SK-N-SH (cell line): ENCODE results near the gene HILPDA. TPM values are rescaled to one million over a fixed set of nuclear protein-coding genes. Genes with fewer than 3 reads are reported as not detected.

Source experiments
- CTCF ChIA-PET: fragments of 300-600, 350-600 bp; formaldehyde crosslinking; extraction: SDS; loops from one replicate; lab custom pipeline; 2021; lab: Yijun Ruan, JAX
- POLR2A ChIA-PET: fragments of 350-600 bp; sonication (Branson Sonifier 250); formaldehyde crosslinking; extraction: SDS; loops from one replicate; lab custom pipeline; 2020; ENCODE audit warnings: antibody characterized with exemption, inconsistent platforms; lab: Yijun Ruan, JAX
- DNase-seq: peaks from one replicate; pipeline ENCODE4 v3.0.0; 2012
- H2AFZ ChIP-seq: fragments of 200-600 bp; sonication (generic); 2 replicates; pipeline ENCODE4 v1.8.1; 2016; ENCODE audit warnings: antibody characterized with exemption, mild to moderate bottlenecking, low read depth
- H3F3A ChIP-seq: fragments of 200-600 bp; sonication (generic); replicated peaks from 2 replicates; pipeline ENCODE3; 2016; ENCODE audit warnings: antibody characterized with exemption, mild to moderate bottlenecking; ENCODE audit not compliant: insufficient read depth
- H3K27ac ChIP-seq, 2 experiments: fragments of 200-500 bp in 1 of 2; fragments of 200-600 bp in 1 of 2; sonication (Bioruptor generic) in 1 of 2; sonication (generic), shearing (Covaris generic) in 1 of 2; 2 replicates each; pipeline versions ENCODE4 v1.5.1 to v1.6.1; 2014 to 2016; ENCODE audit warnings: low read depth in 2 of 2, inconsistent platforms in 1 of 2, low read length in 1 of 2, mild to moderate bottlenecking in 1 of 2, mixed read lengths in 1 of 2
- H3K27me3 ChIP-seq: fragments of 200-600 bp; sonication (generic), shearing (Covaris generic); 2 replicates; pipeline ENCODE4 v1.6.1; 2016; ENCODE audit warnings: mixed run types; ENCODE audit not compliant: insufficient read depth
- H3K36me3 ChIP-seq, 2 experiments: fragments of 200-500 bp in 1 of 2; fragments of 200-600 bp in 1 of 2; sonication (Bioruptor generic) in 1 of 2; sonication (generic) in 1 of 2; replicated peaks in 1 of 2; 2 replicates each; pipeline versions ENCODE3 to v1.5.1; 2014 to 2016; ENCODE audit warnings: low read length in 1 of 2, mild to moderate bottlenecking in 1 of 2; ENCODE audit not compliant: insufficient read depth in 2 of 2, control insufficient read depth in 1 of 2
- H3K4me1 ChIP-seq, 2 experiments: fragments of 200-500 bp in 1 of 2; fragments of 200-600 bp in 1 of 2; sonication (Bioruptor generic) in 1 of 2; sonication (generic), shearing (Covaris generic) in 1 of 2; 2 replicates each; pipeline versions ENCODE4 v1.5.1 to v1.6.1; 2014 to 2016; ENCODE audit warnings: low read depth in 1 of 2, low read length in 1 of 2, mixed run types in 1 of 2; ENCODE audit not compliant: insufficient read depth in 2 of 2, control insufficient read depth in 1 of 2
- H3K4me2 ChIP-seq: fragments of 200-600 bp; sonication (generic), shearing (Covaris generic); 2 replicates; pipeline ENCODE4 v1.6.1; 2017; ENCODE audit warnings: mixed run types
- H3K4me3 ChIP-seq, 2 experiments: fragments of 200-500 bp in 1 of 2; fragments of 200-600 bp in 1 of 2; sonication (Bioruptor generic) in 1 of 2; sonication (generic), shearing (Covaris generic) in 1 of 2; 2 replicates each; pipeline versions ENCODE4 v1.5.1 to v1.8.1; 2014 to 2016; ENCODE audit warnings: low read depth in 2 of 2, inconsistent platforms in 1 of 2, low read length in 1 of 2, mild to moderate bottlenecking in 1 of 2, mixed read lengths in 1 of 2, moderate library complexity in 1 of 2
- H3K79me2 ChIP-seq: fragments of 200-600 bp; sonication (generic); 2 replicates; pipeline ENCODE4 v1.8.1; 2017; ENCODE audit warnings: mild to moderate bottlenecking; ENCODE audit not compliant: insufficient read depth
- H3K9ac ChIP-seq: fragments of 200-600 bp; sonication (generic); 2 replicates; pipeline ENCODE4 v1.6.1; 2017; ENCODE audit warnings: mixed run types
- H3K9me2 ChIP-seq: fragments of 200-600 bp; sonication (generic); 2 replicates; pipeline ENCODE4 v1.6.1; 2017; ENCODE audit warnings: mixed run types
- H3K9me3 ChIP-seq: fragments of 200-600 bp; sonication (generic); 2 replicates; pipeline ENCODE4 v1.6.1; 2017; ENCODE audit warnings: mixed run types, mild to moderate bottlenecking, moderate library complexity
- H4K20me1 ChIP-seq: fragments of 200-600 bp; sonication (generic); 2 replicates; pipeline ENCODE4 v1.6.1; 2017; ENCODE audit warnings: mild to moderate bottlenecking, mixed run types; ENCODE audit not compliant: insufficient read depth
- CHD2 ChIP-seq: fragments of 150-350 bp; IDR thresholded peaks from 2 replicates; pipeline ENCODE4 v1.6.1; 2018; ENCODE audit warnings: low read length; ENCODE audit not compliant: partially characterized antibody
- ELF1 ChIP-seq: IDR thresholded peaks from 2 replicates; pipeline ENCODE4 v1.4.0; 2012
- EP300 ChIP-seq, 2 experiments: IDR thresholded peaks; 2 replicates each; pipeline versions ENCODE4 v1.4.0 to v1.6.1; 2012; ENCODE audit warnings: borderline replicate concordance in 1 of 2, low read depth in 1 of 2, low read length in 1 of 2
- EZH2phosphoT487 ChIP-seq: fragments of 200-600 bp; sonication (generic); IDR thresholded peaks from 2 replicates; pipeline ENCODE4 v1.6.1; 2017; ENCODE audit warnings: low read depth, mixed run types, mild to moderate bottlenecking, antibody characterized with exemption, moderate library complexity, borderline replicate concordance
- FOSL2 ChIP-seq: IDR thresholded peaks from 2 replicates; pipeline ENCODE4 v1.4.0; 2012; ENCODE audit warnings: low read depth, mild to moderate bottlenecking, moderate library complexity, borderline replicate concordance
- FOXJ3 ChIP-seq: sonication (generic); formaldehyde crosslinking; IDR thresholded peaks from 2 replicates; pipeline ENCODE4 v1.5.1; 2020; ENCODE audit warnings: mild to moderate bottlenecking, missing genetic modification reagents
- GATA2 ChIP-seq: sonication (generic); formaldehyde crosslinking; IDR thresholded peaks from 2 replicates; pipeline ENCODE4 v1.5.0; 2020; ENCODE audit warnings: mild to moderate bottlenecking, missing genetic modification reagents
- JUND ChIP-seq: IDR thresholded peaks from 2 replicates; pipeline ENCODE4 v1.4.0; 2012
- MXI1 ChIP-seq: IDR thresholded peaks from 2 replicates; pipeline ENCODE4 v1.6.1; 2012; ENCODE audit warnings: mild to moderate bottlenecking, low read depth, low read length, improper control_type of control experiment
- NFIC ChIP-seq: IDR thresholded peaks from 2 replicates; pipeline ENCODE4 v1.4.0; 2012; ENCODE audit warnings: borderline replicate concordance
- NRF1 ChIP-seq: IDR thresholded peaks from 2 replicates; pipeline ENCODE4 v1.6.1; 2012; ENCODE audit warnings: low read depth, mild to moderate bottlenecking, low read length
- RCOR1 ChIP-seq: fragments of 150-350 bp; IDR thresholded peaks from 2 replicates; pipeline ENCODE4 v1.6.1; 2017; ENCODE audit warnings: antibody characterized with exemption, low read length
- RFX5 ChIP-seq: IDR thresholded peaks from 2 replicates; pipeline ENCODE4 v1.6.1; 2012; ENCODE audit warnings: mild to moderate bottlenecking, improper control_type of control experiment, low read length
- TAF1 ChIP-seq: IDR thresholded peaks from 2 replicates; pipeline ENCODE4 v1.6.1; 2012; ENCODE audit warnings: low read depth, mild to moderate bottlenecking, low read length, moderate library complexity, borderline replicate concordance
- YY1 ChIP-seq: IDR thresholded peaks from 2 replicates; pipeline ENCODE4 v1.4.0; 2012; ENCODE audit warnings: low read depth, mild to moderate bottlenecking
- WGBS: methylation state at CpG from one replicate; pipeline ENCODE4 v1.1.6; 2017; ENCODE audit warnings: low lambda C conversion rate; 5-methylcytosine and 5-hydroxymethylcytosine counted together
- polyA plus RNA-seq, 3 experiments: library from polyadenylated mRNA; depleted of rRNA; stranded (reverse); fragments of >200 nt; gene quantifications; 2 replicates each; pipeline ENCODE4 v1.2.3, GENCODE V29; 2012
- TF ChIP-seq, protein P1 (sequence below): IDR thresholded peaks from 2 replicates; pipeline ENCODE4 v1.4.0; 2012; ENCODE audit warnings: low read depth, borderline replicate concordance
- TF ChIP-seq, protein P2 (sequence below): IDR thresholded peaks from 2 replicates; pipeline ENCODE4 v1.4.0; 2012; ENCODE audit warnings: low read depth
- TF ChIP-seq, protein P3 (sequence below): IDR thresholded peaks from 2 replicates; pipeline ENCODE4 v1.6.1; 2012; ENCODE audit warnings: mild to moderate bottlenecking, low read depth, low read length, moderate library complexity
- TF ChIP-seq, protein P4 (sequence below): fragments of 150-350 bp; IDR thresholded peaks from 2 replicates; pipeline ENCODE4 v1.6.1; 2016; ENCODE audit warnings: mild to moderate bottlenecking, low read depth, low read length

The HILPDA gene
- polyA plus RNA-seq, 1 of the 3 experiments (the other 2 are of a cell fraction), result 24.0 TPM

DNA sequence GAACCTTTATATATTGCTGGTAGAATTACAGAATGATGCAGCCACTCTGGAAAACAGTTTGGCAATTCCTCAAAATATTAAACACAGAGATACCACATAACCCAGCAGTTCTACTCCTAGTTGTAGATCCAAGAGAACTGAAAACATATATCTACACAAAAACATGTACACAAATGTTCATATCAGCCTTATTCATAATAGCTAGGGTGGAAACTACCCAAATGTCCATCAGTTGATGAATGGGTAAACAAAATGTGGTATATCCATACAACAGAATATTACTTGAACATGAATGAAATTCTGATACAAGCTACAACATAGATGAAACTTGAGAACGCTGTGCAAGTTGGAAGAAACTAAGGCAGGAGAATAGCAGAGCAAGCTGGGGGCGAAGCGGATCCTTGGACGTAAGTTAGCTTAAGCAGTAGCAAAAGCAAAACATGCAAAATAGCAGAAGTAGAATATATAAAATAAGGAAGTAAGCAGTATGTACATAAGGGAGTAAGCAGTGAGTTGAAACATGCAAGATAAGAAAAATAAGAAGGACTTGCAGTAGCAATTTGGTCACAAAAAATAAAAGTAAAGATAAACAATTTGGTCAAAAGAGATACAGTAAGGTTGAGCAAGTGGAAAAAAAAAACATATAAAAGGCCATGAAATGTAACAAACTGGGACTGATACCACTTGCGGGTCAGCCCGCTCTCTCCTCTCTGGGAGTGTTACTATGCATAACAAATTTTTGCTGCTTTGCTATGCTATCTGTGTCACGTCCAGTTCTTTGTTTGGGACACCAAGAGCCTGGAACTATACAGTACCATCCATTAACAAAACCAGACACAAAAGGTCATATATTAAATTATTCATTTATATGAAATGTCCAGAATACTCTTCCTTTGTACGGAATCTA is 18.0 kb upstream of the HILPDA start:
- H3F3A ChIP-seq, result peaks cover 4% of the 10 kb centered on the region

DNA sequence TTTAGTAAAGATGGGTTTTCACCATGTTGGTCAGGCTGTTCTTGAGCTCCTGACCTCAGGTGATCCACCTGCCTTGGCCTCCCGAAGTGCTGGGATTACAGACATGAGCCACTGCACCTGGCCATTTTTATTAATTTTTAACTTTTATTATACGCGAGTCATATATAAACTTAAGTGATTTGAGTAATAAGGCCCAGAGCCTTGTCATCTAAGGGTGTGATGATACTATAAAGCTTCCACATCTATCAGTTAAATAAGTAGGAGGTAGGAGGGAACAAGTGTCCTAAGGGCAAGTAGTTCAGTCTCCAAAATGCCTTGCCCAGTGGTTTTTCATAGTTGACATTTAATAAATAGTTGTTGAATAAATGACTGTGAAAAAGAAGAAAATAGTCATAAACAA is 13.3 kb upstream of the HILPDA start:
- H3K9ac ChIP-seq, result no peak overlapping the region
- no peaks in the 10 kb centered on the region for H3F3A ChIP-seq
- no peaks in the 10 kb centered on the region for H3K79me2 ChIP-seq
- ChIA-PET CTCF (interaction anchor here (1.0 to 15.1 kb wide), 7 partner anchors 12 to 95 kb away, joined by 3 to 236 read pairs (median 10); partner anchors contain the start of gene HILPDA), POLR2A (no interaction called here)
- 84% methylated on average over 3 of the region's 3 CpGs for WGBS
- no peak overlapping the region for H3K4me2 ChIP-seq
- H4K20me1 ChIP-seq, result no peaks in the 10 kb centered on the region
- no peak overlapping the region for H3K4me3 ChIP-seq
- TF ChIP-seq RFX5 (no peak), FOSL2 (no peak), EZH2phosphoT487 (no peak), FOXJ3 (no peak), EP300 (IDR thresholded peaks at IDR 0.05; ENCODE audit: borderline replicate concordance in 1 of 2, low read depth in 1 of 2, low read length in 1 of 2) (no peak), JUND (no peak), CHD2 (no peak), NRF1 (no peak), YY1 (no peak), NFIC (no peak), RCOR1 (no peak), TAF1 (no peak), GATA2 (CRISPR knock-in tag) (no peak)
- TF ChIP-seq, protein P1, sequence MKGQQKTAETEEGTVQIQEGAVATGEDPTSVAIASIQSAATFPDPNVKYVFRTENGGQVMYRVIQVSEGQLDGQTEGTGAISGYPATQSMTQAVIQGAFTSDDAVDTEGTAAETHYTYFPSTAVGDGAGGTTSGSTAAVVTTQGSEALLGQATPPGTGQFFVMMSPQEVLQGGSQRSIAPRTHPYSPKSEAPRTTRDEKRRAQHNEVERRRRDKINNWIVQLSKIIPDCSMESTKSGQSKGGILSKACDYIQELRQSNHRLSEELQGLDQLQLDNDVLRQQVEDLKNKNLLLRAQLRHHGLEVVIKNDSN, result no peak
- TF ChIP-seq, protein P2, sequence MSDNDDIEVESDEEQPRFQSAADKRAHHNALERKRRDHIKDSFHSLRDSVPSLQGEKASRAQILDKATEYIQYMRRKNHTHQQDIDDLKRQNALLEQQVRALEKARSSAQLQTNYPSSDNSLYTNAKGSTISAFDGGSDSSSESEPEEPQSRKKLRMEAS, result no peak
- TF ChIP-seq, protein P3, sequence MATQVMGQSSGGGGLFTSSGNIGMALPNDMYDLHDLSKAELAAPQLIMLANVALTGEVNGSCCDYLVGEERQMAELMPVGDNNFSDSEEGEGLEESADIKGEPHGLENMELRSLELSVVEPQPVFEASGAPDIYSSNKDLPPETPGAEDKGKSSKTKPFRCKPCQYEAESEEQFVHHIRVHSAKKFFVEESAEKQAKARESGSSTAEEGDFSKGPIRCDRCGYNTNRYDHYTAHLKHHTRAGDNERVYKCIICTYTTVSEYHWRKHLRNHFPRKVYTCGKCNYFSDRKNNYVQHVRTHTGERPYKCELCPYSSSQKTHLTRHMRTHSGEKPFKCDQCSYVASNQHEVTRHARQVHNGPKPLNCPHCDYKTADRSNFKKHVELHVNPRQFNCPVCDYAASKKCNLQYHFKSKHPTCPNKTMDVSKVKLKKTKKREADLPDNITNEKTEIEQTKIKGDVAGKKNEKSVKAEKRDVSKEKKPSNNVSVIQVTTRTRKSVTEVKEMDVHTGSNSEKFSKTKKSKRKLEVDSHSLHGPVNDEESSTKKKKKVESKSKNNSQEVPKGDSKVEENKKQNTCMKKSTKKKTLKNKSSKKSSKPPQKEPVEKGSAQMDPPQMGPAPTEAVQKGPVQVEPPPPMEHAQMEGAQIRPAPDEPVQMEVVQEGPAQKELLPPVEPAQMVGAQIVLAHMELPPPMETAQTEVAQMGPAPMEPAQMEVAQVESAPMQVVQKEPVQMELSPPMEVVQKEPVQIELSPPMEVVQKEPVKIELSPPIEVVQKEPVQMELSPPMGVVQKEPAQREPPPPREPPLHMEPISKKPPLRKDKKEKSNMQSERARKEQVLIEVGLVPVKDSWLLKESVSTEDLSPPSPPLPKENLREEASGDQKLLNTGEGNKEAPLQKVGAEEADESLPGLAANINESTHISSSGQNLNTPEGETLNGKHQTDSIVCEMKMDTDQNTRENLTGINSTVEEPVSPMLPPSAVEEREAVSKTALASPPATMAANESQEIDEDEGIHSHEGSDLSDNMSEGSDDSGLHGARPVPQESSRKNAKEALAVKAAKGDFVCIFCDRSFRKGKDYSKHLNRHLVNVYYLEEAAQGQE, result no peak
- no peak overlapping the region for H2AFZ ChIP-seq
- no peaks in the 10 kb centered on the region for H3K9me3 ChIP-seq
- no peaks in the 10 kb centered on the region for H3K27me3 ChIP-seq
- no peak for DNase-seq
- no peaks in the 10 kb centered on the region for H3K9me2 ChIP-seq
- H3K36me3 ChIP-seq, result no peaks in the 10 kb centered on the region
- H3K27ac ChIP-seq, result no peak overlapping the region
- peaks cover 0 to 18% of the 10 kb centered on the region in 2 experiments; a peak in 1 of 4 replicates for H3K4me1 ChIP-seq

More for the DNA sequence above, 18.0 kb upstream of the HILPDA start:
- H3K9me2 ChIP-seq, result no peaks in the 10 kb centered on the region
- H3K27ac ChIP-seq, result no peak overlapping the region
- 0 out of 4 replicates have a peak, but pooled peaks cover 0 to 7% of the 10 kb centered on the region in 2 experiments for H3K4me1 ChIP-seq
- no peak for DNase-seq
- no peak overlapping the region for H2AFZ ChIP-seq
- H4K20me1 ChIP-seq, result no peaks in the 10 kb centered on the region
- no peaks in the 10 kb centered on the region for H3K9me3 ChIP-seq
- no peak overlapping the region for H3K9ac ChIP-seq
- ChIA-PET POLR2A (interaction anchor here (0.7 kb wide), 1 partner anchor 14 kb away, joined by 4 read pairs; no protein-coding TSS in a partner anchor), CTCF (interaction anchor here (1.8 to 44.5 kb wide), 5 partner anchors 11 to 446 kb away, joined by 5 to 1901 read pairs (median 92); partner anchors contain the start of gene IMPDH1)
- H3K27me3 ChIP-seq, result no peaks in the 10 kb centered on the region
- H3K36me3 ChIP-seq, result no peaks in the 10 kb centered on the region
- WGBS, result 91% methylated on average over 8 of the region's 8 CpGs
- H3K4me3 ChIP-seq, result no peak overlapping the region
- no peaks in the 10 kb centered on the region for H3K79me2 ChIP-seq
- H3K4me2 ChIP-seq, result no peak overlapping the region
- no peak for TF ChIP-seq ELF1
- TF ChIP-seq YY1, result no peak
- TF ChIP-seq, protein P2, result no peak
- no peak for TF ChIP-seq MXI1
- TF ChIP-seq, protein P4, sequence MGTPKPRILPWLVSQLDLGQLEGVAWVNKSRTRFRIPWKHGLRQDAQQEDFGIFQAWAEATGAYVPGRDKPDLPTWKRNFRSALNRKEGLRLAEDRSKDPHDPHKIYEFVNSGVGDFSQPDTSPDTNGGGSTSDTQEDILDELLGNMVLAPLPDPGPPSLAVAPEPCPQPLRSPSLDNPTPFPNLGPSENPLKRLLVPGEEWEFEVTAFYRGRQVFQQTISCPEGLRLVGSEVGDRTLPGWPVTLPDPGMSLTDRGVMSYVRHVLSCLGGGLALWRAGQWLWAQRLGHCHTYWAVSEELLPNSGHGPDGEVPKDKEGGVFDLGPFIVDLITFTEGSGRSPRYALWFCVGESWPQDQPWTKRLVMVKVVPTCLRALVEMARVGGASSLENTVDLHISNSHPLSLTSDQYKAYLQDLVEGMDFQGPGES, result no peak
